ENCODE results near the gene NSUN2.

The NSUN2 gene

DNA sequence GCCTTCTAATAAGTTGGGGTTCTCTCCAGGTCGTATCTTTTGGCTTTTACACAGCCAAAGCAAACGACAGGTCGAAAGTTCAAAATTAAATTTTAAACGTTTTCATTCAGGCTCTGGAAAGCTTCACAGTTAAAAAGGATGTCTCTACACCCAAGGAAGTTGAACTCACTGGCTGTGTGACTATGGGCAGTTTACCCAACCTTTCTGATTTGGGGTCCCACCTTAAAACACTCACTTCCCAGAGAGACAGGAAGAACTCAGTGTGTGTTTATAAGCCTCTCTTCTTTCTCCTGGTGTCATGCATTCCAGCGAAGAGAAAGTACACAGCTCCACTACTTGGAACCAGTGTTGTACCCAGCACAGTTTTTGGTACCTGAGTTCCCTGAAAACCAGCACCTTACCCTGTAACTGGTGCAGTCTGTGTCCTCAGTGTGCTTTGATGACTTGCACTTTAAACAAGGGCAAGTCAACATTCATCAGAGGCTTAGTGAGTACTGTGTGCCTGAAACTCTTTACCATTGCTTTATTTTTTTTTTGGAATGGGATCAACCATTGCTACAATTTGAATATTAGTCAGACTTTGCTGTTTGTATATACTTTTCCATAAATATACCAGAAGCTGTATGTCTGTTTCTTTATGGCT is 2.1 kb upstream of the NSUN2 start:
- Mint-ChIP-seq H3K4me1 (peaks cover 25 to 27% of the 10 kb centered on the region in 2 donors), H3K27ac (no peak overlapping the region), H3K36me3 (peaks cover 34 to 48% of the 10 kb centered on the region in 2 donors), H3K4me3 (peak overlapping the region in 1 of 2 donors; percentile 93), H3K27me3 (no peaks in the 10 kb centered on the region), H3K9me3 (no peaks in the 10 kb centered on the region)
- no peak for ATAC-seq (replicated peaks)
- DNase-seq, result no peak

DNA sequence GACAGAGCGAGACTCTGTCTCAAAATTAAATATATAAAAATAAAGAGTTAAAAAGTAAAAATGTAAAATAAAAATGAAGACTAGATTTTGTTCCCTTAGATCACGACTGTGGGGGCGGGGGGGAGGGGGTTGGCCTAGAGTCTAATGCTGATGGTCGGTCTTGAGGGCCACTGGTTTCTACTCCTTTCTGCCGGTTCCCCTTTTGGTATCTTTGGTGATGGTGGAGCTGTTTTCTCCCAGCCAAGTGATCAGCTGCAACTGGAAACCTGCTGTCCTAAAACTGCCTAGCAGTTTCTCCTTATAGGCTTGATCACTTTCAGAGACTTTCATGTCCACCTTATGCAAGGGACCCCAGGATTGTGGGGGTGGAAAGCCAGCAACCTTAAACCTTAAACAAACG is 1.5 kb upstream of the NSUN2 start:
- Mint-ChIP-seq H3K9me3 (no peaks in the 10 kb centered on the region), H3K27ac (peak overlapping the region; percentile 94), H3K4me1 (peaks cover 27 to 33% of the 10 kb centered on the region in 2 donors), H3K27me3 (no peaks in the 10 kb centered on the region), H3K36me3 (peaks cover 36 to 54% of the 10 kb centered on the region in 2 donors), H3K4me3 (peak overlapping the region; percentile 93)
- ATAC-seq (replicated peaks) (no peak), DNase-seq (no peak)

DNA sequence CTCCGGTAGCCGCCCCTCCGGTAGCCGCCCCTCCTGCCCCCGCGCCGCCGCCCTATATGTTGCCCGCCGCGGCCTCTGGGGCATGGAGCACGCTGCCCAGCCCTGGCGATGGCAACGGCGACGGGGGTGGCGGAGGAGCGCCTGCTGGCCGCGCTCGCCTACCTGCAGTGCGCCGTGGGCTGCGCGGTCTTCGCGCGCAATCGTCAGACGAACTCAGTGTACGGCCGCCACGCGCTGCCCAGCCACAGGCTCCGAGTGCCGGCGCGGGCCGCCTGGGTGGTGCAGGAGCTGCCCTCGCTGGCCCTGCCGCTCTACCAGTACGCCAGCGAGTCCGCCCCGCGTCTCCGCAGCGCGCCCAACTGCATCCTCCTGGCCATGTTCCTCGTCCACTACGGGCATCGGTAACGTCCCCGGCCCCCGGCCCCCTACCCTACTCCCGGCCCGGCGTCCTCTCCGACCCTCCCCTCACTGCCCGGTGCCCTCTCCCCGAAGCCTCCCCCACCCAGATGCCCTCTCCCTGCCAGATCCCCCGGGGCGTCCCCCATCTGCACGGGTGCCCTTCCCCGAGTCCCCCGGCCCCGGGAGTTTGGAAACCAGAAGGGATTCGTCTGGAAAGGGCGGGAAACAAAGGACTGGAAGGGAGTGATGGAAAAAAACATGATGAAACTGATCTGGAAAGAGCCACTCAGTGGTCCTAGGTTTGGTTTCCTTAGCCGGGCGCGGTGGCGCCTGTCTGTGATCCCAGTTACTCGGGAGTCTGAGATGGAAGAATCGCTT is 813 bp upstream of the NSUN2 start:
- ATAC-seq (replicated peaks) (peak; percentile 60 to 63), DNase-seq (peak; percentile 4)
- Mint-ChIP-seq H3K4me1 (peaks cover 27 to 35% of the 10 kb centered on the region in 2 donors), H3K4me3 (peak overlapping the region; percentile 93), H3K36me3 (peaks cover 36 to 55% of the 10 kb centered on the region in 2 donors), H3K27me3 (no peaks in the 10 kb centered on the region), H3K27ac (peak overlapping the region; percentile 99), H3K9me3 (no peaks in the 10 kb centered on the region)

DNA sequence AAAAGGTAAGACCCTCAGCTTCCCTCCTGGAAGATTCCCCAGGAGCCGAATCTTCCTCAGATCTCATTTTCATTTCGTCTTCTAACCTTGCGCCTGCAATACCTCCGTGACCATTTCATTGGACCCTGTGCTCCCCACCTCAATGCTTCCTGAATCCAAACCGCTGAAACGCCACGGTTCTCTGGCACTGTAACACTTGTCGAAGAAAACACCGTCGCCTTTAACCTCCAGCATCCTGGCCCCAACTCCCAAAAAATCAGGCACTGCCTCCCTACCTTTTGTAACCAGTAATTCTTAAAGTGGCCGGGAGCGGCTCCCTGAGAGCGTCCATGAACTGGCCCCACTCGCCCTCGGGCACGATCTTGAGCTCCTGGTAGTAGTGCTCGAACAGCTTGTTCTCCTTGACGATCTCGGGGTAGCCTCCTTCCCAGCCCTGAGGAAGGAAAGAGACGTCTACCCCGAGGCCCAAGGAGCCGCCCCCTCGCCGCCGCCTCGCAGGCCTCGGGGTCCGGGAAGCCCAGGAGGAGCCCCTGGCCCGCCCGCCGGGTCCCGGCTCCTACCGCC is 438 bp downstream of the NSUN2 start:
- DNase-seq (peak; percentile 3), ATAC-seq (replicated peaks) (peak; percentile 38 to 39)
- Mint-ChIP-seq H3K9me3 (no peaks in the 10 kb centered on the region), H3K27me3 (no peaks in the 10 kb centered on the region), H3K27ac (peak overlapping the region; percentile 99), H3K4me1 (peaks cover 24 to 35% of the 10 kb centered on the region in 2 donors), H3K4me3 (peak overlapping the region; percentile 93), H3K36me3 (peaks cover 31 to 46% of the 10 kb centered on the region in 2 donors)

DNA sequence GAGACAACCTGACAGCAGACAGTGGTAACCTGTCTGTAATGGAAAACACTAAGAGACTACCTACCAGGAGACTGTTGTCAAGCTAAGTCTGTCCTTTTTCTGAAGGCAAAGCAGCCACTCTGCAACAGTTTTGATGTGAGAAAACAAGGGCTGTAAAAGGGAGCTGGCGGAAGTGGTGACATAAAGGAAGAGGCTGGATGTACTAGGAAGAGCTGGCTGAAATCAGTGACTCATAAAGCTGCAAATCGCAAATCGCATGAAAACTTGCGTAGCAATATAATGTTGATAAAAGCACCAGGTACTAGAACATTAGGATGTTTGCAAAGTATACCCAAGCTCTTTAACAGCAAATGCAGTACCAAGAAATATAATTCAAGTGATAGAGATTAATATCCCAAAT is 1.4 kb downstream of the NSUN2 start:
- Mint-ChIP-seq H3K27ac (no peak overlapping the region), H3K9me3 (no peaks in the 10 kb centered on the region), H3K4me3 (peak overlapping the region; percentile 67 to 93), H3K4me1 (peaks cover 21 to 29% of the 10 kb centered on the region in 2 donors), H3K27me3 (no peaks in the 10 kb centered on the region), H3K36me3 (peaks cover 28 to 39% of the 10 kb centered on the region in 2 donors)
- ATAC-seq (replicated peaks) (no peak), DNase-seq (no peak)

DNA sequence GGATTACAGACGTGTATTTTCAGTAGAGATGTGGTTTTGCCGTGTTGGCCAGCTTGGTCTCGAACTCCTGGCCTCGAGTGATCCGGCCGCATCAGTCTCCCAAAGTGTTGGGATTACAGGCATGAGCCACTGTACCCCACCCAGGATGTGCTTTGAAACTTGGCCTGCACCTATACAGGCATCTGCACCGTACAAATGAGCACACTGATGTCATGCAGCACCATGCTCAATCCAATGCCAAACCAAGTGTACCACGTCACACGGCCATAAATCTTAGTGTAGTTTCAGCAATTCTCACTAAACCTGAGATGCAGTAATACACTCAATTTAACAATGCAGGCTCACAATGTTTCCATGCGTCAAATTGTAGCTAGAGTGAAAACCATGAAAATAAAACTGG is 6.3 kb downstream of the NSUN2 start:
- Mint-ChIP-seq H3K4me3 (no peak overlapping the region), H3K9me3 (peaks cover 8 to 10% of the 10 kb centered on the region in 2 donors), H3K27ac (no peak overlapping the region), H3K27me3 (no peaks in the 10 kb centered on the region), H3K36me3 (peaks cover 57 to 74% of the 10 kb centered on the region in 2 donors), H3K4me1 (peaks cover 19 to 28% of the 10 kb centered on the region in 2 donors)
- DNase-seq (no peak), ATAC-seq (replicated peaks) (no peak)

DNA sequence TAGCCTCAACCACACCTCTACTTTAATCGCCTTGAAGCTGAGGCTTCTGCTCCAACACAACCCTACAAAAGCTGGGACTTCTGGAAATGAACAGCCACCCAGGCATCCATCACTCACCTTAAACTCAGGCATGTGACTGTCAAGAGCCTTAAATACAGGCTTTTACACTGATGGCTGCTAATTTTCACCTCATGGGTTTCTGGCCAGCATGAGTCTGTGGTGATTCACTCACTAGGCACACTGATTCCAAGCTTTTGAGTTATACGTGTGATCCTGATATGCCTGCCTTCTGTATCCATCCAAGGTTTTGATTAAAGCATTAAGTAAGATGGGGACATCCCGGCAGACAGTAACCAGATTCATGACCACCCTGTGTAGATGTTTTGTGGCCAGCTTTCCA is 8.9 kb downstream of the NSUN2 start:
- Mint-ChIP-seq H3K36me3 (peaks cover 57 to 64% of the 10 kb centered on the region in 2 donors), H3K9me3 (peaks cover 8 to 10% of the 10 kb centered on the region in 2 donors), H3K27me3 (no peaks in the 10 kb centered on the region), H3K4me1 (peaks cover 5 to 10% of the 10 kb centered on the region in 2 donors), H3K27ac (no peak overlapping the region), H3K4me3 (no peak overlapping the region)
- no peak for ATAC-seq (replicated peaks)
- no peak for DNase-seq

DNA sequence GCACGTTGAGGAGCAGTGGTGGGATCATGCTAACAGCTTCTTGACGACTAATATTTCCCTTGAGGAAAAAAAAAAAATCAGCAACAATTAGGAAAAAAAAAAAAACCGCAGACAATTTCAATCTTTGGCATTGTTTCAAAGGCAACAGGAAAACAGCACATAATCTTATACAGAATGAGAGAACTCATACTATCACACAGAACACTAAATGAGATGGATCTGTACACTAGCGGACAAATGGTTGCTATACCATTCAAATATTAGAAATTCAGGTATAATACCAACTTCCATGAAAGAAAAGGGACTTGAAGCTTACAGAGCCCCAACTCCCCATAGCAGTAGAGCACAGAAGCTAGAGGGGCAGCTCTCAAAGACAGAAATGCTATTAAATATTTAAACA is 9.6 kb downstream of the NSUN2 start:
- no peak overlapping the region for H3K27ac Mint-ChIP-seq
- peaks cover 4 to 10% of the 10 kb centered on the region in 2 donors for H3K4me1 Mint-ChIP-seq
- H3K36me3 Mint-ChIP-seq, result peaks cover 59 to 68% of the 10 kb centered on the region in 2 donors

DNA sequence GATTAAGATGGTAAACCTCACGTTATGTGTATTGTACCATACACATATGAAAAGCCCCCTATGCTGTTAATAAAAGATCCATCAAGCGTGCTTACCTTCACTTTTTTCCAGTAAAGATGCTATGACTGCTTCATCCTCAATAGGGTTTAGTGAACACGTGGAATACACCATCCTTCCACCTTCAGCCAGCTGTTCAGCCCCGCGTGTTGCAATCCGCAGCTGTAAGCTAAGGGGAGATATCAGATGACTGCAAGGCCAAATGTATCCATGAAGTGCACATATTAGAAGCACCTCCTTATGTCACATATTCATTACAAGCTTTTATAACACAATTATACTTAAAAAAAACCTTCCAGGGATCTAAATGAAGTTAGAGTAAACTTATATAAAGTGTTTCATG is 16.2 kb downstream of the NSUN2 start:
- no peaks in the 10 kb centered on the region for H3K27me3 Mint-ChIP-seq
- H3K9me3 Mint-ChIP-seq, result no peaks in the 10 kb centered on the region
- no peak overlapping the region for H3K4me3 Mint-ChIP-seq
- H3K4me1 Mint-ChIP-seq, result peaks cover 14 to 27% of the 10 kb centered on the region in 2 donors
- peaks cover 55 to 72% of the 10 kb centered on the region in 2 donors for H3K36me3 Mint-ChIP-seq
- ATAC-seq (replicated peaks) (no peak), DNase-seq (no peak)
- H3K27ac Mint-ChIP-seq, result no peak overlapping the region

More for the DNA sequence above, 9.6 kb downstream of the NSUN2 start:
- Mint-ChIP-seq H3K9me3 (peaks cover 8 to 10% of the 10 kb centered on the region in 2 donors), H3K27me3 (no peaks in the 10 kb centered on the region), H3K4me3 (no peak overlapping the region)
- ATAC-seq (replicated peaks) (no peak), DNase-seq (no peak)

DNA sequence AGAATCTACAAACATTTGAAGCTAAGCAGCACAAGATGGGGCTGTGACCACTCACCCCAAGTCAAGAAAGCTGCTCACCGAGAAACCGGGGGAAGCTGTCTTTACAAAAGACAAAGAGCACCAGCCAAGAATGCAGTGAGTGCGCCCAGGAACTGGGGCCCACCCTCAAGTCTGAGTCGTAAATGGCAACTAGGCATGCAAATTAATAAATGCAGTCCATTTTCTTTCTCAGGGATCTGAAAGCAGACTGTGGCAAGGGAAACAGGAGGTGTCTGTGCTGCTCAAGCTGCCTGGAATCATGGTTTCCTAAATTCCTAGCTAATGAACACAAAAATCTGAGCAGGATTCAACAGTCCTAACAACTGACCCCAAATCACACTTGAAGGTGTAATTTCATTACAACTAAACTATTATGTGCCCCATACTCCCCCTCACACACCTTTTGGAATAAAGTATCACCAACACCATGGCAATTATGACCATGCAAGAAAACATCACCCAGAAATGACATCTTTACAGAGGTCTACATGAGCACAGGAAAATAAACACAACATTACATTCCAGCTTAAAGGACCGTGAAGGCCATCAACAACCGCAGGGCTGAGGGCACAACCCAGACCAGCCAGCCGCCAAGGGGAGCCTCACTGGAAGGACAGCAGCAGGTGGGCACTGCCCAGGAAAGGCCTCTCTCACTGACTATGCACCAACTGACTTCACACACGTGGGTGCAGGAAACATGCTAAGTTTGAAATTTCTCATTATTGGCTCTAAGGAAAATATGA is 17.6 kb downstream of the NSUN2 start:
- ATAC-seq (replicated peaks) (no peak), DNase-seq (no peak)
- Mint-ChIP-seq H3K9me3 (no peaks in the 10 kb centered on the region), H3K27me3 (no peaks in the 10 kb centered on the region), H3K36me3 (peaks cover 53 to 70% of the 10 kb centered on the region in 2 donors), H3K4me1 (peaks cover 16 to 27% of the 10 kb centered on the region in 2 donors), H3K27ac (no peak overlapping the region), H3K4me3 (no peak overlapping the region)

DNA sequence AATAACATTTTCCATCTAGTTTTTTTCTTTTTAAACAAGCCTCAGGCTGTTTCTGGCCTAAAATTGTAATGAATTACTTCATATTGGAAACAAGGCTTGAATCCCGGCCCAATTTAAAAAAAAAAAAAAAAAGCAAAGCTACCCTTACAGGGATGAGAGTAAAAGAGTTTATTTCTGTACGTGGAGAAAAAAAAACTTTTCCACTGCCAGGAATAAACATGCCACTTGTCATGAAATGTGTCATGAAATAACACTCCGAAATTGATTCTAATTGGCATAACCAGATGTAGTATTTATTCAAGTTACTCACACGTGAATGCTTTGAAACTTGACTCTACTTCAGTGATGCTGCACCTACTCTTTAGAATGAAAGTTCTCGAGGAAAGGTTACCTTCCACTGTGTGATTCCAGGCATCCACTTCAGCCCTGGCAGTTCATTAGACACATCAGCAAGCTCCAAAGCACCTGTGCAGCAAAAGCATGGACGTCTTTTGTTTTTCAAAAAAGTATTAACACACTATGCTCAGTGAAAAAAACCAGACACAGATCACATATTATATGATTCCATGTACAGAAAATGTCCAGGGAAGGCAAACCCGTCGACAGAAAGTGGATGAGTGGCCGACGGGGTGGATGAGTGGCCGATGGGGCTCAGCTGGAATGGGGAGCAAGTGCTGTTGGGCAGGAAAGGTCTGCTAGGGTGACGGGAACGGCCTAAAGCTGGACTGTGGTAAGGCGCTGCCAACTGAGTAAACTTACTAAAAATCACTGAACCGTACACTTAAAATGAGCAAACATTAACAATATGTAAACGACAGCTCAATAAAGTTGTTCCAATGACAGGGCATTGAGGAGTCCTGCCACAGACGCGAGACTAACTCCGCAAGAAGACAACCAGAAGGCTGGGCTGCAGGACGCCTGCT is 21.2 kb downstream of the NSUN2 start:
- Mint-ChIP-seq H3K27me3 (no peaks in the 10 kb centered on the region), H3K27ac (no peak overlapping the region), H3K36me3 (peaks cover 62 to 70% of the 10 kb centered on the region in 2 donors), H3K9me3 (no peaks in the 10 kb centered on the region), H3K4me3 (no peak overlapping the region), H3K4me1 (peaks cover 13 to 27% of the 10 kb centered on the region in 2 donors)
- no peak for ATAC-seq (replicated peaks)
- no peak for DNase-seq

DNA sequence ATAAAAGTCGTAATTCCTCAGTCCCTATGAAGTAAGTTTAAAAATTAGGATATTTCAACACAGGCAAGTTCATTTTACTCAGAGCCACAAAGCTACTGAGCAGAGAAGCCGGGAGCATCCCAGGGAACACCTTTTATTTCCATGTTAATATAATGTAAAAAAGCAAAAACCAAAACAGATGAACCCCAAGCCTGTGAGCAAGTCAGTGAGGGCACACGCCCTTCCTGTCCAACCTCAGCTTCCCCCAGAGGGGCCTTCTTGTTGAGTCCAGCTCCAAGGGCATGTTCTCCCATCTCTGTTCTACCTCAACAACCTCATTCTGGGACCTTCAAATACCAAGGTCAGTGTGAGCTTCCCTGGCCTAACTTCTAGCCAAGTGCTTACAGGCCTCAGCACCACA is 24.8 kb downstream of the NSUN2 start:
- no peak for ATAC-seq (replicated peaks)
- peak overlapping the region; percentile 62 for H3K27ac Mint-ChIP-seq
- DNase-seq, result no peak
- H3K4me1 Mint-ChIP-seq, result peaks cover 2 to 3% of the 10 kb centered on the region in 2 donors
- peaks cover 54% of the 10 kb centered on the region in 2 donors for H3K36me3 Mint-ChIP-seq
- no peaks in the 10 kb centered on the region for H3K27me3 Mint-ChIP-seq
- H3K4me3 Mint-ChIP-seq, result no peak overlapping the region
- H3K9me3 Mint-ChIP-seq, result no peaks in the 10 kb centered on the region

DNA sequence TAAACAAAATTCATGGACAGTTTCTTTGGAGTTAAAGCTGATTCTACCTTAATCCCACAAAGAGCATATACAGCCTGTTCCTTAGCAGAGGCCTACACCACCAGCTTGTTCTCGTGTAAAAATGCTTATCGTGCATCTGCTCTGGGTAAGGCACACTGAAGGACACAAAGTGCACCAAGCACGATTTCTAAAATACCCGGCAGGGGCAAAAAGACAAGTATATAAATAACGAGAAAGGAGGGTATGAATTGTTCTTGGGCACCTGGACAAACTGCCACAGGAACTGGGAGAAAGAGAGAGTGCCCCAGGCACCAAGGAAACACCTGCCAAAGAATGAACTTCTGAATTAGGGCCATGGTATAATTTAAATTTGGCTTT is 25.3 kb downstream of the NSUN2 start:
- DNase-seq (no peak), ATAC-seq (replicated peaks) (no peak)
- Mint-ChIP-seq H3K9me3 (no peaks in the 10 kb centered on the region), H3K27me3 (no peaks in the 10 kb centered on the region), H3K4me1 (peaks cover 0 to 2% of the 10 kb centered on the region in 2 donors), H3K4me3 (no peak overlapping the region), H3K36me3 (peaks cover 50 to 53% of the 10 kb centered on the region in 2 donors), H3K27ac (peak overlapping the region; percentile 20)

Measured in stimulated activated naive B cell treated with anti-CD40 and anti-IgM and Interleukin-4, amounts not matched to agents 10 μg/mL and 1 μg/mL and 100 μg/mL, for 72 hours (primary cell).